ENCODE measurements around the gene HMGCL.

The HMGCL gene

GRCh38 chr1:23816361-23816760, 8.9 kb downstream of the HMGCL start:
- TF ChIP-seq, protein P1, sequence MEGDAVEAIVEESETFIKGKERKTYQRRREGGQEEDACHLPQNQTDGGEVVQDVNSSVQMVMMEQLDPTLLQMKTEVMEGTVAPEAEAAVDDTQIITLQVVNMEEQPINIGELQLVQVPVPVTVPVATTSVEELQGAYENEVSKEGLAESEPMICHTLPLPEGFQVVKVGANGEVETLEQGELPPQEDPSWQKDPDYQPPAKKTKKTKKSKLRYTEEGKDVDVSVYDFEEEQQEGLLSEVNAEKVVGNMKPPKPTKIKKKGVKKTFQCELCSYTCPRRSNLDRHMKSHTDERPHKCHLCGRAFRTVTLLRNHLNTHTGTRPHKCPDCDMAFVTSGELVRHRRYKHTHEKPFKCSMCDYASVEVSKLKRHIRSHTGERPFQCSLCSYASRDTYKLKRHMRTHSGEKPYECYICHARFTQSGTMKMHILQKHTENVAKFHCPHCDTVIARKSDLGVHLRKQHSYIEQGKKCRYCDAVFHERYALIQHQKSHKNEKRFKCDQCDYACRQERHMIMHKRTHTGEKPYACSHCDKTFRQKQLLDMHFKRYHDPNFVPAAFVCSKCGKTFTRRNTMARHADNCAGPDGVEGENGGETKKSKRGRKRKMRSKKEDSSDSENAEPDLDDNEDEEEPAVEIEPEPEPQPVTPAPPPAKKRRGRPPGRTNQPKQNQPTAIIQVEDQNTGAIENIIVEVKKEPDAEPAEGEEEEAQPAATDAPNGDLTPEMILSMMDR (IDR thresholded peaks at IDR 0.05; ENCODE audit: low read depth, low read length): no peak
- no peak for TF ChIP-seq EZH2phosphoT487 (IDR thresholded peaks at IDR 0.05; ENCODE audit: low read depth)
- Histone ChIP-seq H3K4me1 (ENCODE audit: low read length) (peaks cover 36% of the 10 kb centered on the region), H3K4me3 (ENCODE audit: low read length) (no peak overlapping the region), H3K9me3 (ENCODE audit: insufficient read depth, low read length) (no peaks in the 10 kb centered on the region), H3K9ac (ENCODE audit: low read length) (no peak overlapping the region), H3K4me2 (ENCODE audit: low read length) (no peak overlapping the region), H3K79me2 (ENCODE audit: low read length) (no peaks in the 10 kb centered on the region), H3K36me3 (replicated peaks; ENCODE audit: low read depth, low read length) (peaks cover 16% of the 10 kb centered on the region), H3K27me3 (ENCODE audit: low read depth, low read length) (no peaks in the 10 kb centered on the region), H3K27ac (ENCODE audit: low read length) (no peak overlapping the region), H2AFZ (ENCODE audit: low read depth, low read length) (no peak overlapping the region), H4K20me1 (ENCODE audit: insufficient read depth, low read length) (no peaks in the 10 kb centered on the region)

- Histone ChIP-seq H3K27ac (ENCODE audit: low read length) (no peak overlapping the region), H3K4me2 (ENCODE audit: low read length) (no peak overlapping the region), H2AFZ (ENCODE audit: low read depth, low read length) (no peak overlapping the region), H3K27me3 (ENCODE audit: low read depth, low read length) (no peaks in the 10 kb centered on the region), H3K9me3 (ENCODE audit: insufficient read depth, low read length) (no peaks in the 10 kb centered on the region), H4K20me1 (ENCODE audit: insufficient read depth, low read length) (no peaks in the 10 kb centered on the region), H3K4me3 (ENCODE audit: low read length) (no peak overlapping the region), H3K36me3 (replicated peaks; ENCODE audit: low read depth, low read length) (peaks cover 16% of the 10 kb centered on the region), H3K79me2 (ENCODE audit: low read length) (no peaks in the 10 kb centered on the region), H3K4me1 (ENCODE audit: low read length) (peaks cover 55% of the 10 kb centered on the region), H3K9ac (ENCODE audit: low read length) (no peak overlapping the region)
- TF ChIP-seq, protein P1 (IDR thresholded peaks at IDR 0.05; ENCODE audit: low read depth, low read length): no peak
- no peak for TF ChIP-seq EZH2phosphoT487 (IDR thresholded peaks at IDR 0.05; ENCODE audit: low read depth)
Measured at GRCh38 chr1:23814016-23814415, 11.2 kb downstream of the HMGCL start.

- no peaks in the 10 kb centered on the region for H4K20me1 ChIP-seq (ENCODE audit: insufficient read depth, low read length)
- H3K79me2 ChIP-seq (ENCODE audit: low read length): no peaks in the 10 kb centered on the region
- peak overlapping the region; percentile 25 for H3K4me2 ChIP-seq (ENCODE audit: low read length)
- no peak overlapping the region for H2AFZ ChIP-seq (ENCODE audit: low read depth, low read length)
- H3K36me3 ChIP-seq (replicated peaks; ENCODE audit: low read depth, low read length): peaks cover 6% of the 10 kb centered on the region
- peak overlapping the region; percentile 81 for H3K27ac ChIP-seq (ENCODE audit: low read length)
- no peaks in the 10 kb centered on the region for H3K9me3 ChIP-seq (ENCODE audit: insufficient read depth, low read length)
- TF ChIP-seq, protein P1 (IDR thresholded peaks at IDR 0.05; ENCODE audit: low read depth, low read length): peak; percentile 76
- TF ChIP-seq EZH2phosphoT487 (IDR thresholded peaks at IDR 0.05; ENCODE audit: low read depth): no peak
- H3K9ac ChIP-seq (ENCODE audit: low read length): no peak overlapping the region
- no peak overlapping the region for H3K4me3 ChIP-seq (ENCODE audit: low read length)
- no peaks in the 10 kb centered on the region for H3K27me3 ChIP-seq (ENCODE audit: low read depth, low read length)
- H3K4me1 ChIP-seq (ENCODE audit: low read length): peaks cover 38% of the 10 kb centered on the region
Measured at GRCh38 chr1:23810818-23811540, 14.2 kb downstream of the HMGCL start.

GRCh38 chr1:23809751-23810171, 15.5 kb downstream of the HMGCL start:
- Histone ChIP-seq H3K79me2 (ENCODE audit: low read length) (no peaks in the 10 kb centered on the region), H3K27ac (ENCODE audit: low read length) (peak overlapping the region; percentile 81), H3K4me3 (ENCODE audit: low read length) (no peak overlapping the region), H4K20me1 (ENCODE audit: insufficient read depth, low read length) (no peaks in the 10 kb centered on the region), H3K36me3 (replicated peaks; ENCODE audit: low read depth, low read length) (peaks cover 6% of the 10 kb centered on the region), H2AFZ (ENCODE audit: low read depth, low read length) (0 out of 2 replicates have a peak overlapping the region, but pooled peaks have one; percentile 53), H3K4me2 (ENCODE audit: low read length) (peak overlapping the region; percentile 44), H3K9me3 (ENCODE audit: insufficient read depth, low read length) (no peaks in the 10 kb centered on the region), H3K27me3 (ENCODE audit: low read depth, low read length) (no peaks in the 10 kb centered on the region), H3K9ac (ENCODE audit: low read length) (peak overlapping the region; percentile 60), H3K4me1 (ENCODE audit: low read length) (peaks cover 38% of the 10 kb centered on the region)
- TF ChIP-seq, protein P1 (IDR thresholded peaks at IDR 0.05; ENCODE audit: low read depth, low read length): peak; percentile 81
- no peak for TF ChIP-seq EZH2phosphoT487 (IDR thresholded peaks at IDR 0.05; ENCODE audit: low read depth)
